Kidney (tissue), 22 donors: ENCODE measurements around the gene PCDHB11. TPM values are rescaled to one million over a fixed set of nuclear protein-coding genes. Genes with fewer than 3 reads are reported as not detected.
A peak's percentile ranks its signal among the peaks of the same experiment; 100 is the strongest.

ENCODE experiments used
- DNase-seq, 5 donors: peaks; one replicate each; pipeline ENCODE4 v3.0.0-alpha.2; 2013 to 2020
- FAIRE-seq: peaks from 2 replicates; lab custom pipeline; 2012; peaks lifted over from hg19 to GRCh38; lab: Jason Lieb, UNC
- H3K27ac ChIP-seq, 2 donors: one replicate each; pipeline ENCODE4 v1.7.0; 2013; ENCODE audit warnings: low read depth in 2 of 2, low read length in 2 of 2, inconsistent platforms in 1 of 2
- H3K27me3 ChIP-seq: one replicate; pipeline ENCODE4 v1.7.1; 2013; ENCODE audit warnings: low read length, inconsistent platforms; ENCODE audit not compliant: control insufficient read depth, insufficient read depth
- H3K36me3 ChIP-seq, 3 donors: one replicate each; pipeline versions ENCODE4 v1.7.0 to v1.7.1; 2013; ENCODE audit warnings: low read length in 3 of 3, control low read depth in 1 of 3, inconsistent platforms in 1 of 3; ENCODE audit not compliant: insufficient read depth in 3 of 3, control insufficient read depth in 2 of 3
- H3K4me1 ChIP-seq, 3 donors: one replicate each; pipeline versions ENCODE4 v1.7.0 to v1.7.1; 2013; ENCODE audit warnings: low read length in 3 of 3, inconsistent platforms in 1 of 3, low read depth in 1 of 3; ENCODE audit not compliant: control insufficient read depth in 2 of 3, insufficient read depth in 2 of 3
- H3K4me3 ChIP-seq, 3 donors: one replicate each; pipeline versions ENCODE4 v1.7.0 to v1.8.1; 2013; ENCODE audit warnings: low read length in 3 of 3, control low read depth in 1 of 3, inconsistent platforms in 1 of 3
- H3K9ac ChIP-seq, 3 donors: one replicate each; pipeline versions ENCODE4 v1.7.0 to v1.7.1; 2013; ENCODE audit warnings: low read length in 3 of 3, control low read depth in 1 of 3, inconsistent platforms in 1 of 3
- H3K9me3 ChIP-seq, 3 donors: one replicate each; pipeline versions ENCODE4 v1.7.0 to v1.7.1; 2013; ENCODE audit warnings: low read length in 3 of 3, control low read depth in 1 of 3, inconsistent platforms in 1 of 3; ENCODE audit not compliant: control insufficient read depth in 2 of 3, insufficient read depth in 1 of 3
- intact Hi-C: fragments of 100-400 bp; cut with DNase I; formaldehyde crosslinking; loops from one replicate; pipeline ENCODE4 v1.11.1; 2022
- long read RNA-seq, 10 donors: library from polyadenylated mRNA in 1 of 10; unstranded in 1 of 10; transcript quantifications; one replicate each; pipeline ENCODE4 v2.0.0 and lab custom pipeline, GENCODE V29; 2021 to 2026
- polyA plus RNA-seq: library from polyadenylated mRNA; stranded (reverse); fragments of 350-450 nt; fragmentation: Illumina TruSeq; extraction: RNeasy Lipid Tissue Mini Kit (QIAGEN cat#74804); gene quantifications from one replicate; pipeline ENCODE4 v1.2.3, GENCODE V29; 2014; ENCODE audit warnings: low read depth, low replicate concordance; ENCODE audit not compliant: insufficient read depth
- total RNA-seq: library from RNA; stranded (reverse); fragmentation: NEBNext Ultra II Directional; extraction: Animal tissue kit (Norgen Biotek cat#: 25700); gene quantifications from one replicate; pipeline ENCODE4 v1.2.1, GENCODE V29; 2021
- TF ChIP-seq, protein P1 (sequence below): IDR thresholded peaks from 3 replicates; pipeline ENCODE4 v1.5.1; 2012; ENCODE audit warnings: mild to moderate bottlenecking, moderate library complexity, borderline replicate concordance; ENCODE audit not compliant: insufficient read depth; ENCODE audit errors: extremely low read depth
- donor health status: control.
- donor health status: control.
- donor health status: control.
- donor health status: control.
- donor health status: control.
- donor health status: DM: yes; HTN: yes; CAD: no.
- donor health status: Normal renal cell carcinoma (clear cell type).

PCDHB11 gene
- total RNA-seq (4.3 TPM), polyA plus RNA-seq (0.47 TPM)
- long read RNA-seq, donor 1, full-length matches to known transcripts = 2 of 2 reads
- long read RNA-seq, donor 1, partial matches to known transcripts = 0 of 2 reads
- long read RNA-seq, donor 1, other reads (novel, unspliced or antisense) = 0 of 2 reads
- long read RNA-seq, donor 2, full-length matches to known transcripts = 7 of 7 reads
- long read RNA-seq, donor 2, partial matches to known transcripts = 0 of 7 reads
- long read RNA-seq, donor 2, other reads (novel, unspliced or antisense) = 0 of 7 reads
- long read RNA-seq, donor 3, full-length matches to known transcripts = 6 of 6 reads
- long read RNA-seq, donor 3, partial matches to known transcripts = 0 of 6 reads
- long read RNA-seq, donor 3, other reads (novel, unspliced or antisense) = 0 of 6 reads
- long read RNA-seq, donor 4, full-length matches to known transcripts = 13 of 13 reads
- long read RNA-seq, donor 4, partial matches to known transcripts = 0 of 13 reads
- long read RNA-seq, donor 4, other reads (novel, unspliced or antisense) = 0 of 13 reads
- long read RNA-seq, donor 5 = 0 reads
- long read RNA-seq, donor 6, full-length matches to known transcripts = 4 of 4 reads
- long read RNA-seq, donor 6, partial matches to known transcripts = 0 of 4 reads
- long read RNA-seq, donor 6, other reads (novel, unspliced or antisense) = 0 of 4 reads
- long read RNA-seq, donor 7 = 0 reads
- long read RNA-seq, donor 8, full-length matches to known transcripts = 4 of 4 reads
- long read RNA-seq, donor 8, partial matches to known transcripts = 0 of 4 reads
- long read RNA-seq, donor 8, other reads (novel, unspliced or antisense) = 0 of 4 reads
- long read RNA-seq, donor 9, full-length matches to known transcripts = 4 of 4 reads
- long read RNA-seq, donor 9, partial matches to known transcripts = 0 of 4 reads
- long read RNA-seq, donor 9, other reads (novel, unspliced or antisense) = 0 of 4 reads
- long read RNA-seq, donor 10, full-length matches to known transcripts = 5 of 5 reads
- long read RNA-seq, donor 10, partial matches to known transcripts = 0 of 5 reads
- long read RNA-seq, donor 10, other reads (novel, unspliced or antisense) = 0 of 5 reads

DNA sequence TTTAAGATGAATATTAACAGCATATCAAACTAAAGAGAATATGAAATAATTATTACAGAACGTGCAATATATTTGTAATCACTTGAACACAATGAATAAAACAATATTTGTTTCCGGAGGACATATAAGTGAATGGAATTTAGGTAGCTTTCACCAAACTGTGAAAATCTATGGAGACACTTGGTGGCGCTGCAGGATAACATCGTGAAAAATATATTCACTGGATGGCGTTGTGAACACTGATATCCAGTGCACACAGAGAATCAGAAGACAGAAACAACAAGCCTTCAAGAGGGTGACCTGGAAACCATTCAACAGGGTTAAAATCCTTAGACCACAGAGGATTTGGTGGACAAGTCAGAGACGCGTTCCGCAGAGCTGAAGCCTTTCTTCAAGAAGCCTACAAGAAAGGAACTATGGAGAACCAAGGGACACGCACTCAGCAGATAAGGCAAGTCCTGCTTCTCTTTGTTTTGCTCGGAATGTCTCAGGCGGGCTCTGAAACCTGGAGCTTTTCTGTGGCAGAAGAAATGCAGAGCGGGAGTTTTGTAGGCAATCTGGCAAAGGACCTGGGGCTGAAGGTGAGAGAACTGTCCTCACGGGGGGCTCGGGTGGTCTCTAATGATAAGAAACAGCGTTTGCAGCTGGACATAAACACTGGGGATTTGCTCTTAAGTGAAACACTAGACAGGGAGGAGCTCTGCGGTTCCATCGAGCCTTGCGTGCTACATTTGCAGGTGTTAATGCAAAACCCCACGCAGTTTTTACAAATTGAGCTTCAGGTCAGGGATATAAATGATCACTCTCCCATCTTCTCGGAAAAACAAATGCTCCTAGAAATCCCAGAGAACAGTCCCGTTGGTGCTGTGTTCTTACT is at the start of gene PCDHB11:
Gene PCDHB11, plus strand, starts transcription at position 269 of the 877 bp plus-strand sequence. Its CDS starts 148 bp downstream, at position 417.
- Histone ChIP-seq H3K4me3 (peak within 1 kb of the TSS; percentile 16 to 61 (median 51)), H3K27ac (no peak within 1 kb of the TSS), H3K9me3 (peaks cover 2 to 32% (median 12%) of the 10 kb centered on the region in 3 donors), H3K4me1 (no peaks in the 10 kb centered on the region), H3K9ac (no peak within 1 kb of the TSS), H3K36me3 (no peaks in the 10 kb centered on the region), H3K27me3 (no peaks in the 10 kb centered on the region)
- no peak for FAIRE-seq
- peak in 3 of 5 donors; percentile 32 to 45 (median 35) for DNase-seq
- TF ChIP-seq, protein P1, sequence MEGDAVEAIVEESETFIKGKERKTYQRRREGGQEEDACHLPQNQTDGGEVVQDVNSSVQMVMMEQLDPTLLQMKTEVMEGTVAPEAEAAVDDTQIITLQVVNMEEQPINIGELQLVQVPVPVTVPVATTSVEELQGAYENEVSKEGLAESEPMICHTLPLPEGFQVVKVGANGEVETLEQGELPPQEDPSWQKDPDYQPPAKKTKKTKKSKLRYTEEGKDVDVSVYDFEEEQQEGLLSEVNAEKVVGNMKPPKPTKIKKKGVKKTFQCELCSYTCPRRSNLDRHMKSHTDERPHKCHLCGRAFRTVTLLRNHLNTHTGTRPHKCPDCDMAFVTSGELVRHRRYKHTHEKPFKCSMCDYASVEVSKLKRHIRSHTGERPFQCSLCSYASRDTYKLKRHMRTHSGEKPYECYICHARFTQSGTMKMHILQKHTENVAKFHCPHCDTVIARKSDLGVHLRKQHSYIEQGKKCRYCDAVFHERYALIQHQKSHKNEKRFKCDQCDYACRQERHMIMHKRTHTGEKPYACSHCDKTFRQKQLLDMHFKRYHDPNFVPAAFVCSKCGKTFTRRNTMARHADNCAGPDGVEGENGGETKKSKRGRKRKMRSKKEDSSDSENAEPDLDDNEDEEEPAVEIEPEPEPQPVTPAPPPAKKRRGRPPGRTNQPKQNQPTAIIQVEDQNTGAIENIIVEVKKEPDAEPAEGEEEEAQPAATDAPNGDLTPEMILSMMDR = peak; percentile 20
- intact Hi-C loops = no loop called here

DNA sequence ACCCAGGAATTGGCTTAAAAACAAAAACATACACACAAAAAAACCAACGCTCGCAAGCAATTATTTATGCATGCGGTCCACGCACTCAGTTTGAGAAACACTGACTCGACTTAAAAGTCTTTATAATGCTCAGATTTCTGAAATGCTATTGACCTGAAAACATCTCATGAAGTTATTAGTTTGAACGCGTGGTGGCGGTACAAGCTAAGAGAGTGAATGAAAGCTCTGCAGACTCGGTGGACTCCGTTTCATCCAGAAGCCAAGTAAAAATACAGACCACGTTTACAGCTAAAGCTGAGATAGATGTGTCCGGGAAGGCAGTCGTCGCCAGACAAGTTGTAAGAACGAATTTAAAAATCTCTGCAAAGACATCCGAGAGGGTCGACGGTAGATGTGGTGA is 49.6 kb upstream of the PCDHB11 start, which contains the start of gene PCDHB6:
Gene PCDHB6, plus strand, starts transcription at position 246 of the 400 bp plus-strand sequence. CDS start 201 bp downstream, outside the sequence.
- Histone ChIP-seq H3K4me3 (peak within 1 kb of the TSS in 1 of 3 donors; percentile 44), H3K9me3 (peaks cover 2 to 34% (median 9%) of the 10 kb centered on the region in 3 donors), H3K36me3 (no peaks in the 10 kb centered on the region), H3K4me1 (no peaks in the 10 kb centered on the region), H3K27me3 (no peaks in the 10 kb centered on the region), H3K9ac (no peak within 1 kb of the TSS), H3K27ac (no peak within 1 kb of the TSS)
- intact Hi-C loops = no loop called here
- peak in 3 of 5 donors; percentile 33 to 57 (median 51) for DNase-seq
- no peak for FAIRE-seq
- TF ChIP-seq, protein P1 = peak; percentile 13
